OCI-LY3 (cell line): Measurements from ENCODE around the gene TMEM269.

ENCODE experiments used
- H2AFZ ChIP-seq: fragments of 200-600, 300-600 bp; shearing (Covaris generic); 2 replicates; pipeline ENCODE4 v1.6.0; 2014; ENCODE audit warnings: antibody characterized with exemption, low read depth, low read length
- H3K27ac ChIP-seq: fragments of 200-600, 300-600 bp; sonication (generic); 2 replicates; pipeline ENCODE4 v1.5.1; 2014; ENCODE audit warnings: mild to moderate bottlenecking, low read length, moderate library complexity, mixed read lengths
- H3K27me3 ChIP-seq: fragments of 200-600, 300-600 bp; sonication (generic); 2 replicates; pipeline ENCODE4 v1.6.1; 2014; ENCODE audit warnings: low read depth, low read length, mixed read lengths
- H3K36me3 ChIP-seq: fragments of 200-600, 300-600 bp; sonication (generic); replicated peaks from 2 replicates; pipeline ENCODE3; 2014; ENCODE audit warnings: low read depth, low read length, mixed read lengths
- H3K4me1 ChIP-seq: fragments of 300-600, 200-600 bp; sonication (generic); 2 replicates; pipeline ENCODE4 v1.6.1; 2014; ENCODE audit warnings: low read length, mixed read lengths
- H3K4me2 ChIP-seq: fragments of 200-600, 300-600 bp; sonication (generic); 2 replicates; pipeline ENCODE4 v1.6.1; 2014; ENCODE audit warnings: low read length, mixed read lengths
- H3K4me3 ChIP-seq: fragments of 300-600, 200-600 bp; sonication (generic); 2 replicates; pipeline ENCODE4 v1.5.1; 2014; ENCODE audit warnings: antibody characterized with exemption, mild to moderate bottlenecking, low read length, moderate library complexity
- H3K79me2 ChIP-seq: fragments of 300-600, 200-600 bp; shearing (Covaris generic); 2 replicates; pipeline ENCODE4 v1.6.1; 2014; ENCODE audit warnings: mild to moderate bottlenecking, low read length, mixed read lengths
- H3K9ac ChIP-seq: fragments of 300-600, 200-600 bp; shearing (Covaris generic); 2 replicates; pipeline ENCODE4 v1.6.0; 2014; ENCODE audit warnings: mild to moderate bottlenecking, low read length, moderate library complexity
- H3K9me3 ChIP-seq: fragments of 200-600, 300-600 bp; shearing (Covaris generic); 2 replicates; pipeline ENCODE4 v1.6.1; 2014; ENCODE audit warnings: low read length, mixed read lengths; ENCODE audit not compliant: insufficient read depth
- H4K20me1 ChIP-seq: fragments of 200-600, 300-600 bp; sonication (generic); 2 replicates; pipeline ENCODE4 v1.6.1; 2016; ENCODE audit warnings: low read length, mixed read lengths; ENCODE audit not compliant: insufficient read depth
- EZH2phosphoT487 ChIP-seq: fragments of 200-600 bp; shearing (Covaris generic); IDR thresholded peaks from 2 replicates; pipeline ENCODE4 v1.6.1; 2018; ENCODE audit warnings: antibody characterized with exemption, mixed run types, low read depth
- TF ChIP-seq, protein P1 (sequence below): fragments of 200-600, 300-600 bp; sonication (generic); IDR thresholded peaks from 2 replicates; pipeline ENCODE4 v1.5.1; 2014; ENCODE audit warnings: antibody characterized with exemption, low read length, low read depth

Gene TMEM269

DNA sequence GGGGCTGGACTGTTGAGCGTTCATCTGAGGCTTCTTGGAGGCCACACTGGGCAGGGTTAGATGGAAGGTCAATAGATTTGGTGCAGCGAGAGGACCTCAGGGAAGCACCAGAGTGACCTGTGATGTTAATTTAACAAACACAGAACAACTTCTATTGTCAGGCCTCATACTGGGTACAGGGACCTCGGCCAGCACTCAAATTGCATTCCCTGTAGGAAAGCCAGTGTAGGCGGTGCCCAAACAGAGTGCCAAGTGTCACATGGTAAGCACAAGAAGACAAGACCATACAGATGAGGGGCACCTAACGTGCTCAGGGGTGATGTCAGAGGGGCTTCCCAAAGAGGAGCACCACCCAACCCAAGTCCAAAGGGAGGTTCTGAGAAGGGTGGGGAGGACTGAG lies 1.3 kb downstream of the TMEM269 start:
- Histone ChIP-seq H3K27me3 (no peaks in the 10 kb centered on the region), H3K4me2 (no peak overlapping the region), H3K79me2 (no peaks in the 10 kb centered on the region), H3K9me3 (no peaks in the 10 kb centered on the region), H2AFZ (no peak overlapping the region), H3K4me3 (no peak overlapping the region), H4K20me1 (no peaks in the 10 kb centered on the region), H3K4me1 (no peaks in the 10 kb centered on the region), H3K9ac (no peak overlapping the region), H3K27ac (no peak overlapping the region), H3K36me3 (no peaks in the 10 kb centered on the region)
- TF ChIP-seq EZH2phosphoT487, result no peak
- TF ChIP-seq, protein P1, sequence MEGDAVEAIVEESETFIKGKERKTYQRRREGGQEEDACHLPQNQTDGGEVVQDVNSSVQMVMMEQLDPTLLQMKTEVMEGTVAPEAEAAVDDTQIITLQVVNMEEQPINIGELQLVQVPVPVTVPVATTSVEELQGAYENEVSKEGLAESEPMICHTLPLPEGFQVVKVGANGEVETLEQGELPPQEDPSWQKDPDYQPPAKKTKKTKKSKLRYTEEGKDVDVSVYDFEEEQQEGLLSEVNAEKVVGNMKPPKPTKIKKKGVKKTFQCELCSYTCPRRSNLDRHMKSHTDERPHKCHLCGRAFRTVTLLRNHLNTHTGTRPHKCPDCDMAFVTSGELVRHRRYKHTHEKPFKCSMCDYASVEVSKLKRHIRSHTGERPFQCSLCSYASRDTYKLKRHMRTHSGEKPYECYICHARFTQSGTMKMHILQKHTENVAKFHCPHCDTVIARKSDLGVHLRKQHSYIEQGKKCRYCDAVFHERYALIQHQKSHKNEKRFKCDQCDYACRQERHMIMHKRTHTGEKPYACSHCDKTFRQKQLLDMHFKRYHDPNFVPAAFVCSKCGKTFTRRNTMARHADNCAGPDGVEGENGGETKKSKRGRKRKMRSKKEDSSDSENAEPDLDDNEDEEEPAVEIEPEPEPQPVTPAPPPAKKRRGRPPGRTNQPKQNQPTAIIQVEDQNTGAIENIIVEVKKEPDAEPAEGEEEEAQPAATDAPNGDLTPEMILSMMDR, result no peak

DNA sequence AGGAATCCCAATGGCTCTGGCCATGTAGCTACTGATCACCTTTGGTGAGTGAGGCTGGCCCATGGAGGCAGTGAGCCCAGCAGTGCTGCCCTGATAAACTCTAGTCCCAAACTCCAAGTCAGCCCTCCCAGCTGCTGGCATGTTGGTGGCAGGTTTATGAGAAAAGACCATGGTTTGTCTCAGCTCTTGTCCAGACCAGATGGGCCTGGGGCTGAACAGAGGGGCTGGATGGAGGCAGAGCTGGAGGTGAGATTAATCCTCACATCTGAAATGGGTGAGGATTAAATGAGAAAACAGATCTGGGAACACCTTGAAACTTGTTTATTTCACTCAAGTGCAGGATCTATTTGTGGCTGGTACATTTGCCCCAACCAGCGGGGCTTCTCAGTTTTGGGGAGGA lies 3.2 kb downstream of the TMEM269 start:
- H3K9me3 ChIP-seq, result no peaks in the 10 kb centered on the region
- H3K9ac ChIP-seq, result no peak overlapping the region
- H3K27ac ChIP-seq, result no peak overlapping the region
- H2AFZ ChIP-seq, result no peak overlapping the region
- no peak for TF ChIP-seq EZH2phosphoT487
- TF ChIP-seq, protein P1, result no peak
- H4K20me1 ChIP-seq, result no peaks in the 10 kb centered on the region
- H3K4me1 ChIP-seq, result no peaks in the 10 kb centered on the region
- H3K79me2 ChIP-seq, result no peaks in the 10 kb centered on the region
- no peak overlapping the region for H3K4me2 ChIP-seq
- no peak overlapping the region for H3K4me3 ChIP-seq
- H3K27me3 ChIP-seq, result no peaks in the 10 kb centered on the region
- no peaks in the 10 kb centered on the region for H3K36me3 ChIP-seq

DNA sequence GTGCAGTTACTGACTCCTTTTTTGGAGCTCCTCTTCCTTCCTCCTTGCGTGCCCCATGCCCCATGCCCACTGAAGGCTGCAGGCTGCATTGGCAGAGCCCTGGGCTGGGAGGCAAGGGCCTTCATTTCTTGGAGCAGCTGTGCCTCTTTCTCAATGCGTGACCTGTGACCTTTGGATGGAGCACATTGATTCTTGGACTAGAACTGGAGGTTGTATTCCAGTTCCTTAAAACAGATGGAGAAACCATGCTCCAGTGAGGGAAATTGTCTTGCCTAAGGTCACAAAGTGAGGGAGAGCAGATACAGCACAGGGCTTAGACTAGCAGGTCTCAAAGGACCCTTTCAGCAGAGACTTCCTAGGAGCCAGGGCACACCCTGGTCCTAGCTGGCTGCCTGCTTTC lies 9.0 kb downstream of the TMEM269 start:
- TF ChIP-seq, protein P1, result no peak
- TF ChIP-seq EZH2phosphoT487, result no peak
- H2AFZ ChIP-seq, result no peak overlapping the region
- no peak overlapping the region for H3K4me3 ChIP-seq
- H3K4me2 ChIP-seq, result no peak overlapping the region
- H3K27me3 ChIP-seq, result no peaks in the 10 kb centered on the region
- H4K20me1 ChIP-seq, result no peaks in the 10 kb centered on the region
- no peaks in the 10 kb centered on the region for H3K79me2 ChIP-seq
- no peaks in the 10 kb centered on the region for H3K36me3 ChIP-seq
- no peaks in the 10 kb centered on the region for H3K9me3 ChIP-seq
- no peak overlapping the region for H3K9ac ChIP-seq
- no peaks in the 10 kb centered on the region for H3K4me1 ChIP-seq
- H3K27ac ChIP-seq, result no peak overlapping the region

DNA sequence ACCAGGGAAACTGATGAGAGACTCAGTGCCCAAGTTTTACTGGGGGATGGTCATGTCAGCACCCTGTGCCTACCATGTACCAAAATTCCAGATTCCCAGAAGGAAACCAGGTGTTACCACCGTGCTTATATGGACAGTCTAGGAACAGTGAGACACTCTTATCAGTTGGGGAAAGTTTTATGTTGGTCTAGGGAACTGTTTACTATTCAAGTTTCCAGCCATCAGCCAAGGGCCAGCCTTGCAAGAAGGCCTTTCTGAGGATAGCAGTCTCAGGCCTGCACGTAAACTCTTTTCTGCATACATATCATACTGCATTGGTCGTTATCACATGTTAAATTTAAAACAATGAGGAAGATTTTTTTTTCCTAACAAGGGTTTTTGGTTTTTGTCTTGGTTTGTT lies 12.6 kb downstream of the TMEM269 start:
- no peak overlapping the region for H3K4me3 ChIP-seq
- no peaks in the 10 kb centered on the region for H3K36me3 ChIP-seq
- H3K79me2 ChIP-seq, result no peaks in the 10 kb centered on the region
- H3K9me3 ChIP-seq, result no peaks in the 10 kb centered on the region
- H3K27me3 ChIP-seq, result no peaks in the 10 kb centered on the region
- no peak overlapping the region for H2AFZ ChIP-seq
- TF ChIP-seq EZH2phosphoT487, result no peak
- TF ChIP-seq, protein P1, result no peak
- no peak overlapping the region for H3K27ac ChIP-seq
- H3K9ac ChIP-seq, result no peak overlapping the region
- H3K4me2 ChIP-seq, result no peak overlapping the region
- H4K20me1 ChIP-seq, result no peaks in the 10 kb centered on the region
- H3K4me1 ChIP-seq, result no peaks in the 10 kb centered on the region
